Hindlimb muscle (tissue), 1 donor: ENCODE measurements around the gene FUT8. TPM values are rescaled to one million over a fixed set of nuclear protein-coding genes. Genes with fewer than 3 reads are reported as not detected.
"Not testable (repeated sequence)": the region's sequence is repeated elsewhere in the genome, so short reads cannot be mapped to it uniquely, and the experiment has no call there.

ENCODE experiments used
- DNase-seq: peaks from one replicate; pipeline ENCODE4 v3.0.0-alpha.2; 2013
- polyA plus RNA-seq: library from polyadenylated mRNA; unstranded; fragments of 120-200 nt; gene quantifications from one replicate; pipeline ENCODE4 v1.2.1, GENCODE V29; 2013; ENCODE audit not compliant: insufficient read length

The FUT8 gene
- polyA plus RNA-seq, 1 donor, result 10.1 TPM

GRCh38 chr14:65627315-65627714, 214.8 kb downstream of the FUT8 start:
- no peak for DNase-seq

GRCh38 chr14:65628664-65629063, 216.1 kb downstream of the FUT8 start:
- DNase-seq, result no peak

GRCh38 chr14:65631040-65631439, 218.5 kb downstream of the FUT8 start:
- no peak for DNase-seq

GRCh38 chr14:65632487-65632886, 220.0 kb downstream of the FUT8 start:
- no peak for DNase-seq

- DNase-seq, result not testable (repeated sequence)
These were observed 221.1 kb downstream of the FUT8 start for GRCh38 chr14:65633666-65634065.

- no peak for DNase-seq
These were observed 225.2 kb downstream of the FUT8 start for GRCh38 chr14:65637780-65638179.

- no peak for DNase-seq
These were observed 226.7 kb downstream of the FUT8 start for GRCh38 chr14:65639216-65639615.

GRCh38 chr14:65650826-65651225, 238.3 kb downstream of the FUT8 start:
- DNase-seq, result no peak

GRCh38 chr14:65656554-65656953, 244.0 kb downstream of the FUT8 start:
- no peak for DNase-seq

- DNase-seq, result no peak
These were observed 245.7 kb downstream of the FUT8 start for GRCh38 chr14:65658202-65658601.

GRCh38 chr14:65661865-65662264, 249.3 kb downstream of the FUT8 start:
- DNase-seq, result no peak

GRCh38 chr14:65664436-65664835, 251.9 kb downstream of the FUT8 start:
- DNase-seq, result no peak

GRCh38 chr14:65676361-65677014, 264.0 kb downstream of the FUT8 start:
- no peak for DNase-seq

GRCh38 chr14:65685572-65685971, 273.0 kb downstream of the FUT8 start:
- no peak for DNase-seq

GRCh38 chr14:65686761-65687160, 274.2 kb downstream of the FUT8 start:
- DNase-seq, result no peak

- DNase-seq, result no peak
These were observed 276.5 kb downstream of the FUT8 start for GRCh38 chr14:65689070-65689469.

- DNase-seq, result not testable (repeated sequence)
These were observed 280.0 kb downstream of the FUT8 start for GRCh38 chr14:65692566-65692965.

GRCh38 chr14:65696801-65697200, 284.3 kb downstream of the FUT8 start:
- DNase-seq, result no peak

- no peak for DNase-seq
These were observed 291.0 kb downstream of the FUT8 start for GRCh38 chr14:65703521-65703920.

GRCh38 chr14:65703996-65704395, 291.5 kb downstream of the FUT8 start:
- no peak for DNase-seq

GRCh38 chr14:65704437-65704836, 291.9 kb downstream of the FUT8 start:
- DNase-seq, result no peak

- DNase-seq, result no peak
These were observed 292.3 kb downstream of the FUT8 start for GRCh38 chr14:65704850-65705249.

GRCh38 chr14:65709576-65709975, 297.0 kb downstream of the FUT8 start:
- DNase-seq, result no peak

- DNase-seq, result not testable (repeated sequence)
These were observed 304.3 kb downstream of the FUT8 start for GRCh38 chr14:65716813-65717212.

- DNase-seq, result not testable (repeated sequence)
These were observed 304.9 kb downstream of the FUT8 start for GRCh38 chr14:65717384-65717915.
